HepG2 (cell line): ENCODE results near the gene ANKRD65. TPM values are rescaled to one million over a fixed set of nuclear protein-coding genes. Genes with fewer than 3 reads are reported as not detected.

ENCODE experiments used
- AGO2 ChIP-seq: fragments of 200-400 bp; formaldehyde crosslinking; optimal IDR thresholded peaks from 2 replicates; pipeline ENCODE3; 2017; ENCODE audit warnings: mild to moderate bottlenecking, low read depth, low read length, moderate library complexity
- GZF1 ChIP-seq: sonication (generic); formaldehyde crosslinking; IDR thresholded peaks from 2 replicates; pipeline ENCODE4 v1.5.1; 2020; ENCODE audit warnings: mild to moderate bottlenecking, missing genetic modification reagents
- MED13 ChIP-seq: sonication (generic); formaldehyde crosslinking; IDR thresholded peaks from 2 replicates; pipeline ENCODE4 v1.5.0; 2020; ENCODE audit warnings: missing genetic modification reagents
- MZF1 ChIP-seq: sonication (generic); formaldehyde crosslinking; IDR thresholded peaks from 2 replicates; pipeline ENCODE4 v1.8.1; 2023; ENCODE audit warnings: mild to moderate bottlenecking, missing genetic modification reagents, borderline replicate concordance
- SP4 ChIP-seq: sonication (generic); formaldehyde crosslinking; IDR thresholded peaks from 2 replicates; pipeline ENCODE4 v1.8.1; 2023; ENCODE audit warnings: mild to moderate bottlenecking, missing genetic modification reagents
- SSRP1 ChIP-seq: IDR thresholded peaks from 2 replicates; pipeline ENCODE4 v1.6.1; 2016; ENCODE audit warnings: control low read depth
- STAG1 ChIP-seq: sonication (generic); formaldehyde crosslinking; IDR thresholded peaks from 2 replicates; pipeline ENCODE4 v1.4.0; 2020; ENCODE audit warnings: missing genetic modification reagents
- TBL1XR1 ChIP-seq: fragments of 150-350 bp; IDR thresholded peaks from 2 replicates; pipeline ENCODE4 v1.6.1; 2014; ENCODE audit warnings: borderline replicate concordance, low read length; ENCODE audit not compliant: partially characterized antibody
- TEAD2 ChIP-seq: sonication (generic); formaldehyde crosslinking; IDR thresholded peaks from 2 replicates; pipeline ENCODE4 v1.9.0; 2021; ENCODE audit warnings: missing genetic modification reagents
- XRCC5 ChIP-seq: fragments of 200-400 bp; formaldehyde crosslinking; optimal IDR thresholded peaks from 2 replicates; pipeline ENCODE3; 2017; ENCODE audit warnings: mild to moderate bottlenecking, low read length
- ZMYM2 ChIP-seq: sonication (generic); formaldehyde crosslinking; IDR thresholded peaks from 2 replicates; pipeline ENCODE4 v1.8.0; 2022; ENCODE audit warnings: mild to moderate bottlenecking, missing genetic modification reagents
- ZMYM3 ChIP-seq: sonication (generic); formaldehyde crosslinking; IDR thresholded peaks from 2 replicates; pipeline ENCODE4 v1.5.1; 2020; ENCODE audit warnings: mild to moderate bottlenecking, missing genetic modification reagents
- ZNF282 ChIP-seq: fragments of 450-650 bp; IDR thresholded peaks from 2 replicates; pipeline ENCODE4 v1.6.1; 2018; ENCODE audit not compliant: partially characterized antibody
- ZNF451 ChIP-seq: sonication (generic); formaldehyde crosslinking; IDR thresholded peaks from 2 replicates; pipeline ENCODE4 v1.5.0; 2020; ENCODE audit warnings: mild to moderate bottlenecking, missing genetic modification reagents
- ZNF546 ChIP-seq: sonication (generic); formaldehyde crosslinking; conservative IDR thresholded peaks from 2 replicates; pipeline ENCODE4 v1.8.1; 2023; ENCODE audit warnings: mild to moderate bottlenecking, missing genetic modification reagents
- ZNF83 ChIP-seq: sonication (generic); formaldehyde crosslinking; IDR thresholded peaks from 2 replicates; pipeline ENCODE4 v1.4.0; 2020; ENCODE audit warnings: missing genetic modification reagents, mild to moderate bottlenecking, borderline replicate concordance
- polyA plus RNA-seq, 8 experiments: library from polyadenylated mRNA; depleted of rRNA in 3 of 8; stranded (reverse) in 7 of 8; unstranded in 1 of 8; fragments of >200 nt; fragmentation: Illumina TruSeq in 4 of 8; extraction: Trizol in 4 of 8; gene quantifications; 2 replicates each; pipeline versions ENCODE4 v1.2.1 to v1.2.3, GENCODE V29; 2011 to 2016; ENCODE audit warnings: low read depth in 4 of 8, missing spikeins in 1 of 8, mixed read lengths in 1 of 8; ENCODE audit not compliant: insufficient read depth in 1 of 8
- total RNA-seq, 5 experiments: library from RNA; depleted of rRNA; stranded (reverse); fragments of >200 nt; fragmentation: Illumina TruSeq; extraction: Trizol; gene quantifications; 2 replicates each; pipeline ENCODE4 v1.2.3, GENCODE V29; 2016; ENCODE audit warnings: low read depth in 1 of 5
- TF ChIP-seq, protein P1 (sequence below): sonication (generic); formaldehyde crosslinking; IDR thresholded peaks from 2 replicates; pipeline ENCODE4 v1.4.0; 2020; ENCODE audit warnings: mild to moderate bottlenecking, missing genetic modification reagents
- TF ChIP-seq, protein P2 (sequence below): sonication (generic); formaldehyde crosslinking; IDR thresholded peaks from 2 replicates; pipeline ENCODE4 v1.5.0; 2020; ENCODE audit warnings: mild to moderate bottlenecking, missing genetic modification reagents, borderline replicate concordance
- TF ChIP-seq, protein P3 (sequence below): sonication (generic); formaldehyde crosslinking; IDR thresholded peaks from 2 replicates; pipeline ENCODE4 v1.5.0; 2020; ENCODE audit warnings: missing genetic modification reagents
- TF ChIP-seq, protein P4 (sequence below): IDR thresholded peaks from 2 replicates; pipeline ENCODE4 v1.6.1; 2016; ENCODE audit warnings: low read depth, borderline replicate concordance

Gene ANKRD65
- total and polyA plus RNA-seq, 2 of the 13 experiments (the other 11 are each of a cell fraction or from before 2014, with no cell fraction given): 12.1 to 30.1 TPM

DNA sequence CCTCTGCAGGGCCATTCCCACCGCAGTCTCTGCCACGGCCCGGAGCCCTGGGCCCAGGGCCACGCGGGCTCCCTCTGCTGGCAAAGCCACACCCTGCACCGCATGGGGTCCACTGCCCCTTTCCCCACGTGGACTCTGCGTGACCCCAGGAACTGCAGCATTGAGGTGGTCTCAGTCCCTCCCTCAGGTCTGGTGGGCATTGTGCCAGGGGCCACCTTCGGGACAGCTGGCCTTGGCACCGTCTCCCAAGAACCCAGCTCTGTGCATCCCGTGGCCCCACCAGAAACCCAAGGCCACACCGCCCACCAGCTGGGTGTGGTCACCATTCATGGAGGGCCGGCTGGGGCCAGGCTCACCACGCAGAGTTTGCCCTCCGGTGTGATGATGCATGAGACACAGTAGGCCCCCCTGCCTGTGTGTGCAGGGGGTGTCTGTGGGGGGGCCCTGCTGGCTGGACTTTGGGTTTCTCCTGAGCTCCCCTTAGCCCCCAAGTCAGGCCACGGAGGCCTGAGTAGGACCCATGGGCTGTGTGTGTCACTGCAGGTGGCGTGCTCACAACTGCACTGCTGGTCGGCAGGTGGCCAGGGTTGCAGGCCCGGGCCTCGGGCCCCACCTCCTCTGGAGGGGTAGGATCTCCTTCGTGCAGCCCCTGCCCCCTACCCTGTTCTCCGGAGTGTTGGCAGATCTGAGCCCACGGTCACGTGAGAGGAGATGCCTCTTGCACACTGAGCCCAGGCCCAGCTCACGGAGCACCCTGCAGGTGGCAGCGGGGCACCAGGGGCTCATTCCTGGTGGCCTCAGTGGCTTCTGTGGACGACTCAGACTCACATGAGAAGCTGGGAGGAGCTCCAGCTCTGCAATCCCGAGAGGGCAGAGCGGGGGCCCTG, 20.2 kb upstream of the ANKRD65 start (continued):
- no peak for TF ChIP-seq ZNF451
- TF ChIP-seq MZF1: no peak
- TF ChIP-seq, protein P1, sequence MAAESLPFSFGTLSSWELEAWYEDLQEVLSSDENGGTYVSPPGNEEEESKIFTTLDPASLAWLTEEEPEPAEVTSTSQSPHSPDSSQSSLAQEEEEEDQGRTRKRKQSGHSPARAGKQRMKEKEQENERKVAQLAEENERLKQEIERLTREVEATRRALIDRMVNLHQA (CRISPR knock-in tag): no peak
- TF ChIP-seq SSRP1 (CRISPR knock-in tag): no peak
- TF ChIP-seq, protein P2, sequence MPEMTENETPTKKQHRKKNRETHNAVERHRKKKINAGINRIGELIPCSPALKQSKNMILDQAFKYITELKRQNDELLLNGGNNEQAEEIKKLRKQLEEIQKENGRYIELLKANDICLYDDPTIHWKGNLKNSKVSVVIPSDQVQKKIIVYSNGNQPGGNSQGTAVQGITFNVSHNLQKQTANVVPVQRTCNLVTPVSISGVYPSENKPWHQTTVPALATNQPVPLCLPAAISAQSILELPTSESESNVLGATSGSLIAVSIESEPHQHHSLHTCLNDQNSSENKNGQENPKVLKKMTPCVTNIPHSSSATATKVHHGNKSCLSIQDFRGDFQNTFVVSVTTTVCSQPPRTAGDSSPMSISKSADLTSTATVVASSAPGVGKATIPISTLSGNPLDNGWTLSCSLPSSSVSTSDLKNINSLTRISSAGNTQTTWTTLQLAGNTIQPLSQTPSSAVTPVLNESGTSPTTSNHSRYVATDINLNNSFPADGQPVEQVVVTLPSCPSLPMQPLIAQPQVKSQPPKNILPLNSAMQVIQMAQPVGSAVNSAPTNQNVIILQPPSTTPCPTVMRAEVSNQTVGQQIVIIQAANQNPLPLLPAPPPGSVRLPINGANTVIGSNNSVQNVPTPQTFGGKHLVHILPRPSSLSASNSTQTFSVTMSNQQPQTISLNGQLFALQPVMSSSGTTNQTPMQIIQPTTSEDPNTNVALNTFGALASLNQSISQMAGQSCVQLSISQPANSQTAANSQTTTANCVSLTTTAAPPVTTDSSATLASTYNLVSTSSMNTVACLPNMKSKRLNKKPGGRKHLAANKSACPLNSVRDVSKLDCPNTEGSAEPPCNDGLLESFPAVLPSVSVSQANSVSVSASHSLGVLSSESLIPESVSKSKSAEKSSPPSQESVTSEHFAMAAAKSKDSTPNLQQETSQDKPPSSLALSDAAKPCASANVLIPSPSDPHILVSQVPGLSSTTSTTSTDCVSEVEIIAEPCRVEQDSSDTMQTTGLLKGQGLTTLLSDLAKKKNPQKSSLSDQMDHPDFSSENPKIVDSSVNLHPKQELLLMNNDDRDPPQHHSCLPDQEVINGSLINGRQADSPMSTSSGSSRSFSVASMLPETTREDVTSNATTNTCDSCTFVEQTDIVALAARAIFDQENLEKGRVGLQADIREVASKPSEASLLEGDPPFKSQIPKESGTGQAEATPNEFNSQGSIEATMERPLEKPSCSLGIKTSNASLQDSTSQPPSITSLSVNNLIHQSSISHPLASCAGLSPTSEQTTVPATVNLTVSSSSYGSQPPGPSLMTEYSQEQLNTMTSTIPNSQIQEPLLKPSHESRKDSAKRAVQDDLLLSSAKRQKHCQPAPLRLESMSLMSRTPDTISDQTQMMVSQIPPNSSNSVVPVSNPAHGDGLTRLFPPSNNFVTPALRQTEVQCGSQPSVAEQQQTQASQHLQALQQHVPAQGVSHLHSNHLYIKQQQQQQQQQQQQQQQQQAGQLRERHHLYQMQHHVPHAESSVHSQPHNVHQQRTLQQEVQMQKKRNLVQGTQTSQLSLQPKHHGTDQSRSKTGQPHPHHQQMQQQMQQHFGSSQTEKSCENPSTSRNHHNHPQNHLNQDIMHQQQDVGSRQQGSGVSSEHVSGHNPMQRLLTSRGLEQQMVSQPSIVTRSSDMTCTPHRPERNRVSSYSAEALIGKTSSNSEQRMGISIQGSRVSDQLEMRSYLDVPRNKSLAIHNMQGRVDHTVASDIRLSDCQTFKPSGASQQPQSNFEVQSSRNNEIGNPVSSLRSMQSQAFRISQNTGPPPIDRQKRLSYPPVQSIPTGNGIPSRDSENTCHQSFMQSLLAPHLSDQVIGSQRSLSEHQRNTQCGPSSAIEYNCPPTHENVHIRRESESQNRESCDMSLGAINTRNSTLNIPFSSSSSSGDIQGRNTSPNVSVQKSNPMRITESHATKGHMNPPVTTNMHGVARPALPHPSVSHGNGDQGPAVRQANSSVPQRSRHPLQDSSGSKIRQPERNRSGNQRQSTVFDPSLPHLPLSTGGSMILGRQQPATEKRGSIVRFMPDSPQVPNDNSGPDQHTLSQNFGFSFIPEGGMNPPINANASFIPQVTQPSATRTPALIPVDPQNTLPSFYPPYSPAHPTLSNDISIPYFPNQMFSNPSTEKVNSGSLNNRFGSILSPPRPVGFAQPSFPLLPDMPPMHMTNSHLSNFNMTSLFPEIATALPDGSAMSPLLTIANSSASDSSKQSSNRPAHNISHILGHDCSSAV (CRISPR knock-in tag): no peak
- peak; percentile 63; the same call in 1 of the 2 replicates for TF ChIP-seq SP4 (CRISPR knock-in tag)
- no peak for TF ChIP-seq ZNF282
- no peak for TF ChIP-seq TEAD2 (CRISPR knock-in tag)
- TF ChIP-seq ZNF546 (CRISPR knock-in tag): no peak; the same call in 1 of the 2 replicates
- 0 out of 2 replicates have a peak, but pooled peaks have one; percentile 42 for TF ChIP-seq GZF1
- peak; percentile 82 for TF ChIP-seq STAG1 (CRISPR knock-in tag)
- TF ChIP-seq, protein P3, sequence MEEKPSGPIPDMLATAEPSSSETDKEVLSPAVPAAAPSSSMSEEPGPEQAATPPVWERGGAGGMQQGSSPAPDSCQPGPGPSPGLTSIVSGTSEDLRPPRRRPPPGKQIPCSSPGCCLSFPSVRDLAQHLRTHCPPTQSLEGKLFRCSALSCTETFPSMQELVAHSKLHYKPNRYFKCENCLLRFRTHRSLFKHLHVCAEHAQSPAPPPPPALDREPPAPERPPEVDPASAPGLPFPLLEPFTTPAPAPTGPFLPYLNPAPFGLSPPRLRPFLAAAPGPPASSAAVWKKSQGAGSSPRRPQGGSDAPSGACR (CRISPR knock-in tag): peak; percentile 80
- TF ChIP-seq, protein P4, sequence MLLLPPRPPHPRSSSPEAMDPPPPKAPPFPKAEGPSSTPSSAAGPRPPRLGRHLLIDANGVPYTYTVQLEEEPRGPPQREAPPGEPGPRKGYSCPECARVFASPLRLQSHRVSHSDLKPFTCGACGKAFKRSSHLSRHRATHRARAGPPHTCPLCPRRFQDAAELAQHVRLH: no peak
- TF ChIP-seq ZMYM3: no peak
- TF ChIP-seq AGO2: peak; percentile 99
- TF ChIP-seq XRCC5: peak; percentile 88
- peak; percentile 36; the same call in 1 of the 2 replicates for TF ChIP-seq ZMYM2
- TF ChIP-seq TBL1XR1: no peak
- no peak for TF ChIP-seq ZNF83
- TF ChIP-seq MED13: 0 out of 2 replicates have a peak, but pooled peaks have one; percentile 36
